HL-60/S4 treated with retinoic acid at 250 ng/mL for 4 days and 3 days (cell line): ENCODE results near the gene CDC5L.

Experiments
- in situ Hi-C: fragments of 300-500 bp; cut with MboI; formaldehyde crosslinking; loops from 2 replicates; pipeline ENCODE4 v1.7.0; 2022; ENCODE audit warnings: low sequenced_read_pairs

CDC5L gene

GRCh38 chr6:44410363-44410762 is 22.9 kb downstream of the CDC5L start:
- in situ Hi-C loops = no loop called here

GRCh38 chr6:44411141-44411540 is 23.6 kb downstream of the CDC5L start:
- in situ Hi-C loops = no loop called here

- in situ Hi-C loops = no loop called here
Measured at GRCh38 chr6:44415449-44415848, 27.9 kb downstream of the CDC5L start.

- in situ Hi-C loops = no loop called here
Measured at GRCh38 chr6:44415873-44416502, 28.5 kb downstream of the CDC5L start.

- in situ Hi-C loops = no loop called here
Measured at GRCh38 chr6:44422531-44422930, 35.0 kb downstream of the CDC5L start.

GRCh38 chr6:44423306-44423705 is 35.8 kb downstream of the CDC5L start:
- in situ Hi-C loops = no loop called here

GRCh38 chr6:44425951-44426350 is 38.4 kb downstream of the CDC5L start:
- in situ Hi-C loops = no loop called here

GRCh38 chr6:44428682-44429081 is 41.2 kb downstream of the CDC5L start:
- in situ Hi-C loops = no loop called here

- in situ Hi-C loops = no loop called here
Measured at GRCh38 chr6:44430326-44430725, 42.8 kb downstream of the CDC5L start.

- in situ Hi-C loops = no loop called here
Measured at GRCh38 chr6:44431118-44431725, 43.7 kb downstream of the CDC5L start.

GRCh38 chr6:44432227-44432626 is 44.7 kb downstream of the CDC5L start:
- in situ Hi-C loops = no loop called here

- in situ Hi-C loops = no loop called here
Measured at GRCh38 chr6:44432726-44433125, 45.2 kb downstream of the CDC5L start.

GRCh38 chr6:44435500-44435899 is 48.0 kb downstream of the CDC5L start:
- in situ Hi-C loops = no loop called here

- in situ Hi-C loops = no loop called here
Measured at GRCh38 chr6:44438827-44439226, 51.3 kb downstream of the CDC5L start.

GRCh38 chr6:44439270-44440045 is 52.0 kb downstream of the CDC5L start:
- in situ Hi-C loops = no loop called here

GRCh38 chr6:44441091-44441855 is 53.8 kb downstream of the CDC5L start:
- in situ Hi-C loops = no loop called here

- in situ Hi-C loops = no loop called here
Measured at GRCh38 chr6:44442236-44442635, 54.7 kb downstream of the CDC5L start.

GRCh38 chr6:44442833-44443444 is 55.4 kb downstream of the CDC5L start:
- in situ Hi-C loops = no loop called here

- in situ Hi-C loops = no loop called here
Measured at GRCh38 chr6:44444853-44445252, 57.3 kb downstream of the CDC5L start.

GRCh38 chr6:44446626-44447300 is 59.3 kb downstream of the CDC5L start:
- in situ Hi-C loops = no loop called here
